Suprapubic skin (tissue), 4 donors: ENCODE results near the gene CPB1. TPM values are rescaled to one million over a fixed set of nuclear protein-coding genes. Genes with fewer than 3 reads are reported as not detected.

Experiments used
- DNase-seq, 2 donors: peaks; one replicate each; pipeline ENCODE4 v3.0.0-alpha.2; 2019; ENCODE audit warnings: low spot score in 2 of 2
- H3K27ac ChIP-seq: fragments of 200-600 bp; sonication (generic); one replicate; pipeline ENCODE4 v1.5.1; 2019
- H3K27me3 ChIP-seq: fragments of 200-600 bp; sonication (generic); one replicate; pipeline ENCODE4 v1.5.1; 2019
- H3K36me3 ChIP-seq: fragments of 200-600 bp; sonication (generic); one replicate; pipeline ENCODE4 v1.5.1; 2019
- H3K4me1 ChIP-seq: fragments of 200-600 bp; sonication (generic); one replicate; pipeline ENCODE4 v1.5.1; 2019
- H3K4me3 ChIP-seq: fragments of 200-600 bp; sonication (generic); one replicate; pipeline ENCODE4 v1.5.1; 2019; ENCODE audit warnings: mild to moderate bottlenecking
- H3K9me3 ChIP-seq: fragments of 200-600 bp; sonication (generic); one replicate; pipeline ENCODE4 v1.5.1; 2019
- CTCF ChIP-seq, 2 donors: fragments of 200-600 bp in 1 of 2; fragments of 450-650 bp in 1 of 2; sonication (generic) in 1 of 2; IDR thresholded peaks; one replicate each; pipeline ENCODE4 v1.5.1; 2016 to 2019; ENCODE audit warnings: antibody characterized with exemption in 2 of 2, mild to moderate bottlenecking in 1 of 2, moderate library complexity in 1 of 2
- EP300 ChIP-seq: sonication (generic); formaldehyde crosslinking; IDR thresholded peaks from one replicate; pipeline ENCODE4 v1.6.1; 2017; ENCODE audit warnings: antibody characterized with exemption
- POLR2A ChIP-seq, 2 donors: fragments of 450-650 bp; IDR thresholded peaks; one replicate each; pipeline ENCODE4 v1.6.1; 2017; ENCODE audit warnings: antibody characterized with exemption in 2 of 2, mild to moderate bottlenecking in 2 of 2, moderate library complexity in 2 of 2
- POLR2AphosphoS5 ChIP-seq, 3 donors: sonication (generic); formaldehyde crosslinking; IDR thresholded peaks; one replicate each; pipeline ENCODE4 v1.6.1; 2017; ENCODE audit warnings: antibody characterized with exemption in 3 of 3
- WGBS: methylation state at CpG from one replicate; pipeline ENCODE4 v1.1.5; 2018; 5-methylcytosine and 5-hydroxymethylcytosine counted together
- total RNA-seq, 4 donors: library from RNA; depleted of rRNA; stranded (reverse); fragments of >200 nt; gene quantifications; one replicate each; pipeline ENCODE4 v1.1.0, GENCODE V29; 2016

CPB1 gene
- total RNA-seq, 4 donors from 2014 or later, result not detected

DNA sequence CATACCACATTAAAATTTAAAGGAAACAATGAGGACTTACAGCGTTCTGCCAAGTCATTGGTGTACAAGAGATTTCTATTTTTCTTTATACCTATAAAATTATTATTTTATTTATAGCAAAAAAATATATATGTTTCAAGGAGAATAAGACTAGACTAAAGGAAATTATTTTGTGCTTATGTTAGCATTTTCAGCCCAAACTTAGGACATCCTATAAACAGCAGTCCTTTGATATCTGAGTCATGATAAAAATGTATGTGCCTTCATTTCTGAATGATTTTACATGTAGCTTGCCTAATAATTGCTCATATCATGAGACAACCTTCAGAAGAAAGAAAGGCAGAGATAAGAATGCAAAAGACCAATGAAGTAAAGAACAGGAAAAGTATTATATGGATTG is 20.8 kb downstream of the CPB1 start:
- no peaks in the 10 kb centered on the region for H3K27me3 ChIP-seq
- no peaks in the 10 kb centered on the region for H3K36me3 ChIP-seq
- 92% methylated on average over 1 of the region's 1 CpG for WGBS
- no peak overlapping the region for H3K27ac ChIP-seq
- no peak for DNase-seq
- no peak overlapping the region for H3K4me3 ChIP-seq
- H3K4me1 ChIP-seq, result no peaks in the 10 kb centered on the region
- H3K9me3 ChIP-seq, result no peaks in the 10 kb centered on the region
- TF ChIP-seq POLR2AphosphoS5 (IDR thresholded peaks at IDR 0.05) (no peak), EP300 (no peak), CTCF (IDR thresholded peaks at IDR 0.05) (no peak), POLR2A (IDR thresholded peaks at IDR 0.05) (no peak)

DNA sequence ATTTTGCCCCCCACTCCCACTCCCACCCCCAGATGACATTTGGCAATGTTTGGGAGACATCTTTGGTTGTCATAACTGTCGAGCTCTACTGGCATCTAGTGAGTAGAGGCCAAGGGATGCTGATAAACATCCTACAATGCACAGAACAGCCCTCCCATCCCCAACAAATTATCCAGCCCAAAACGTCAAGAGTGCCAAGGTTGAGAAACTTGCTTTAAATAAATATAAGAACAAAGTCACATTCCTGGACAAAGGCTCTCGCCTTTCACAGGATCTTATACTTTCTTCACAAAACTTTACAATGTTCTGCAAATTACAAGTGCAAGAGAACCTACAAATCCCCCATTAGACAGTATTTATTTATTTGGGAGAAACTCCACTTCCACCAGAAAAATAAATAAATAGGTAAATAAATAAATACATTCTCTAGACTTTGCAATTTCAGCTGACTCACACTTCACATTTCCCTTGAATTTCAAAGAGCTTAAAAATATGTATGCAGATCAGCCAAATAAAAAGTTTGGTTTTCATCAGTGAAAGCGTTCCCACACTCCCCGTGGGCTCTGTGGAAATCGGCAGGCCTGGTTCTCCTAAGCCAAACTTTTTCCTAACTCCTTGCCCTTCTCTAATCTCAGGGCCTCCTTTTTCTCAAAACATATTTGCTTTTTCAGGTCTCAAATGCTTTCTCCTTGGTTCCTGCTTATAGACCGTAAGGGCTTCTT is 24.8 kb downstream of the CPB1 start:
- Histone ChIP-seq H3K9me3 (no peaks in the 10 kb centered on the region), H3K36me3 (no peaks in the 10 kb centered on the region), H3K27me3 (no peaks in the 10 kb centered on the region), H3K27ac (no peak overlapping the region), H3K4me1 (no peaks in the 10 kb centered on the region), H3K4me3 (no peak overlapping the region)
- no peak for DNase-seq
- TF ChIP-seq POLR2A (IDR thresholded peaks at IDR 0.05), result no peak
- no peak for TF ChIP-seq CTCF (IDR thresholded peaks at IDR 0.05)
- TF ChIP-seq POLR2AphosphoS5 (IDR thresholded peaks at IDR 0.05), result no peak
- no peak for TF ChIP-seq EP300
- WGBS, result 61% methylated on average over 7 of the region's 7 CpGs

DNA sequence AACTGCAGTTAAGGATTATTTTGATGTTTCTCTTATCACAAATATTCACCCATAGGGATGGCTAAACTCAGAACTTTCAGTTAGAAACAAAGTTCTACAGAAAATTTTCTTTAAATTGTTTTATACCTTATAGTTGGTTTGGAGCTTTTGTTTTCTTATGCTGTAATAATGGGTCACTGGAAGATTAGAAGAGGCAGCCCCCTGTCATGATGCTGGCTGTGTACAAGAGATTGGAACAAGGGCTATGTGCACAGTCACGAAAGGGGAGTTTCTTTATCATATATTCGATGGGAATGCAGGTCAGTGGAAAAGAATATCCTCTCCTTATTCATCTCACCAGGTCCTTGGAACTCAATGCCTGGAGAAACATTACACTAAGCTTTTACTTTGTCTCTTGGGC is 25.5 kb downstream of the CPB1 start:
- Histone ChIP-seq H3K4me1 (no peaks in the 10 kb centered on the region), H3K9me3 (no peaks in the 10 kb centered on the region), H3K36me3 (no peaks in the 10 kb centered on the region), H3K27ac (no peak overlapping the region), H3K4me3 (no peak overlapping the region), H3K27me3 (no peaks in the 10 kb centered on the region)
- TF ChIP-seq CTCF (IDR thresholded peaks at IDR 0.05), result no peak
- TF ChIP-seq POLR2A (IDR thresholded peaks at IDR 0.05), result no peak
- no peak for TF ChIP-seq EP300
- no peak for TF ChIP-seq POLR2AphosphoS5 (IDR thresholded peaks at IDR 0.05)
- no peak for DNase-seq
- 92% methylated on average over 2 of the region's 2 CpGs for WGBS

- H3K4me1 ChIP-seq, result no peaks in the 10 kb centered on the region
- H3K4me3 ChIP-seq, result no peak overlapping the region
- TF ChIP-seq POLR2AphosphoS5 (IDR thresholded peaks at IDR 0.05) (no peak), EP300 (no peak), POLR2A (IDR thresholded peaks at IDR 0.05) (no peak), CTCF (IDR thresholded peaks at IDR 0.05) (no peak)
- no peak for DNase-seq
- H3K9me3 ChIP-seq, result no peaks in the 10 kb centered on the region
- H3K36me3 ChIP-seq, result no peaks in the 10 kb centered on the region
- no peaks in the 10 kb centered on the region for H3K27me3 ChIP-seq
- no peak overlapping the region for H3K27ac ChIP-seq
Measured at GRCh38 chr3:148854061-148854460, 26.4 kb downstream of the CPB1 start.

DNA sequence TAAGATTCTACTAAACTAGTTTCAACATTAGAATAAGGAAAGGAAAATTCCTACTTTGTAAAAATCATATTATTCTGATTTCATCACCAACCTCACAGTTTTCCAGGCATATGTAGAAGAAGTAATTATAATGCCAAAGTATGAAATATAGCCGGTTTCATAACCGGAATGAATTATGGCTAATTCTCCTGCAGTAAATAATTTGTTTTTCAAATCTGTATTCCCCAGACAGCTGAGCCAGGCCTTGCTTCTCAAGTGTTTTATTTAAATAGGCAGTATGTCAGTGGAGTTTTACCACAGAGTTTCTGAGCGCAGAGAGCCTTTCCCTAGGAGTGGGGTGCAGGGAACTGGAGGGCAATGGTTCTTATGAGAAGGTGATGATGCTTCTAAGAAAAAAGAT is 28.8 kb downstream of the CPB1 start:
- no peaks in the 10 kb centered on the region for H3K9me3 ChIP-seq
- no peak overlapping the region for H3K27ac ChIP-seq
- no peak overlapping the region for H3K4me3 ChIP-seq
- TF ChIP-seq POLR2AphosphoS5 (IDR thresholded peaks at IDR 0.05) (no peak), EP300 (no peak), CTCF (IDR thresholded peaks at IDR 0.05) (no peak), POLR2A (IDR thresholded peaks at IDR 0.05) (no peak)
- no peaks in the 10 kb centered on the region for H3K27me3 ChIP-seq
- H3K36me3 ChIP-seq, result no peaks in the 10 kb centered on the region
- WGBS, result 32% methylated on average over 3 of the region's 3 CpGs
- DNase-seq, result peak in 1 of 2 donors; percentile 60
- H3K4me1 ChIP-seq, result no peaks in the 10 kb centered on the region
